ENCODE measurements around the gene ARHGAP12. TPM values are rescaled to one million over a fixed set of nuclear protein-coding genes. Genes with fewer than 3 reads are reported as not detected.

Gene ARHGAP12
- total RNA-seq, 1 experiment from 2014 or later, result 39.5 TPM

DNA sequence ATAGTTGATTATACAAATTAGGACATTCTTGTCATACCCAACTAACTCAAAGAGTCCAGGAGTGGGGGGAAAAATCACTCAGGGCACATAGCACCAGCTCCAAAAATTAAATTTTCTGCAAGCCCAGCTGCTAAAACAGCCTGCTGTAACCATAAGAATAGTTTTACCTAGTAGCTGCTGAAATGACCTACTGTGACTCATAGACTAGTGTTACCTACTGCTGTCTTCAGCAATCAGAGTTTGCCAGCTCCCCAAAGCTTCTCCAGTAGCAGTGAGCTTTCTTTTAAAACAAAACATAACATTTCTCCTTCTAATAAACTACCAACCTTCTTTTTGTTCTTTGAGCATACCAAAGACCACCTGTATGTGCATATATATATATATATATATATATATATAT lies 4.2 kb upstream of the ARHGAP12 start (continued):
- no peak for TF ChIP-seq CREB1 (CRISPR knock-in tag; IDR thresholded peaks at IDR 0.05)
- TF ChIP-seq, protein P1, sequence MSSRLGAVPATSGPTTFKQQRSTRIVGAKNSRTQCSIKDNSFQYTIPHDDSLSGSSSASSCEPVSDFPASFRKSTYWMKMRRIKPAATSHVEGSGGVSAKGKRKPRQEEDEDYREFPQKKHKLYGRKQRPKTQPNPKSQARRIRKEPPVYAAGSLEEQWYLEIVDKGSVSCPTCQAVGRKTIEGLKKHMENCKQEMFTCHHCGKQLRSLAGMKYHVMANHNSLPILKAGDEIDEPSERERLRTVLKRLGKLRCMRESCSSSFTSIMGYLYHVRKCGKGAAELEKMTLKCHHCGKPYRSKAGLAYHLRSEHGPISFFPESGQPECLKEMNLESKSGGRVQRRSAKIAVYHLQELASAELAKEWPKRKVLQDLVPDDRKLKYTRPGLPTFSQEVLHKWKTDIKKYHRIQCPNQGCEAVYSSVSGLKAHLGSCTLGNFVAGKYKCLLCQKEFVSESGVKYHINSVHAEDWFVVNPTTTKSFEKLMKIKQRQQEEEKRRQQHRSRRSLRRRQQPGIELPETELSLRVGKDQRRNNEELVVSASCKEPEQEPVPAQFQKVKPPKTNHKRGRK (CRISPR knock-in tag; IDR thresholded peaks at IDR 0.05; ENCODE audit: borderline replicate concordance), result no peak
- TF ChIP-seq, protein P2, sequence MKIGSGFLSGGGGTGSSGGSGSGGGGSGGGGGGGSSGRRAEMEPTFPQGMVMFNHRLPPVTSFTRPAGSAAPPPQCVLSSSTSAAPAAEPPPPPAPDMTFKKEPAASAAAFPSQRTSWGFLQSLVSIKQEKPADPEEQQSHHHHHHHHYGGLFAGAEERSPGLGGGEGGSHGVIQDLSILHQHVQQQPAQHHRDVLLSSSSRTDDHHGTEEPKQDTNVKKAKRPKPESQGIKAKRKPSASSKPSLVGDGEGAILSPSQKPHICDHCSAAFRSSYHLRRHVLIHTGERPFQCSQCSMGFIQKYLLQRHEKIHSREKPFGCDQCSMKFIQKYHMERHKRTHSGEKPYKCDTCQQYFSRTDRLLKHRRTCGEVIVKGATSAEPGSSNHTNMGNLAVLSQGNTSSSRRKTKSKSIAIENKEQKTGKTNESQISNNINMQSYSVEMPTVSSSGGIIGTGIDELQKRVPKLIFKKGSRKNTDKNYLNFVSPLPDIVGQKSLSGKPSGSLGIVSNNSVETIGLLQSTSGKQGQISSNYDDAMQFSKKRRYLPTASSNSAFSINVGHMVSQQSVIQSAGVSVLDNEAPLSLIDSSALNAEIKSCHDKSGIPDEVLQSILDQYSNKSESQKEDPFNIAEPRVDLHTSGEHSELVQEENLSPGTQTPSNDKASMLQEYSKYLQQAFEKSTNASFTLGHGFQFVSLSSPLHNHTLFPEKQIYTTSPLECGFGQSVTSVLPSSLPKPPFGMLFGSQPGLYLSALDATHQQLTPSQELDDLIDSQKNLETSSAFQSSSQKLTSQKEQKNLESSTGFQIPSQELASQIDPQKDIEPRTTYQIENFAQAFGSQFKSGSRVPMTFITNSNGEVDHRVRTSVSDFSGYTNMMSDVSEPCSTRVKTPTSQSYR (CRISPR knock-in tag; IDR thresholded peaks at IDR 0.05), result no peak
- no peak for TF ChIP-seq PREB (CRISPR knock-in tag; IDR thresholded peaks at IDR 0.05; ENCODE audit: borderline replicate concordance)
- TF ChIP-seq ZNF671 (CRISPR knock-in tag; IDR thresholded peaks at IDR 0.05), result no peak

- DNase-seq (ENCODE audit: low spot score) (no peak), ATAC-seq (no peak)
- Mint-ChIP-seq H3K27me3 (ENCODE audit: low read depth) (no peaks in the 10 kb centered on the region), H3K9me3 (no peaks in the 10 kb centered on the region), H3K36me3 (no peaks in the 10 kb centered on the region), H3K4me1 (peaks cover 29% of the 10 kb centered on the region), H3K4me3 (no peak overlapping the region), H3K27ac (no peak overlapping the region)
- POLR2A ChIA-PET, result interaction anchor here (0.7 kb wide), 1 partner anchor 336 kb away, joined by 3 read pairs; no protein-coding TSS in a partner anchor
- CTCF ChIA-PET, result no interaction called here
- TF ChIP-seq PRRX2 (CRISPR knock-in tag; IDR thresholded peaks at IDR 0.05) (no peak), PRDM15 (CRISPR knock-in tag; IDR thresholded peaks at IDR 0.05) (no peak), NR3C1 (CRISPR knock-in tag; conservative IDR thresholded peaks at IDR 0.05; ENCODE audit: low read depth) (no peak), FOXK1 (CRISPR knock-in tag; IDR thresholded peaks at IDR 0.05) (no peak), JAZF1 (CRISPR knock-in tag; IDR thresholded peaks at IDR 0.05) (no peak), TEAD4 (CRISPR knock-in tag; IDR thresholded peaks at IDR 0.05) (no peak), USF2 (CRISPR knock-in tag; IDR thresholded peaks at IDR 0.05) (no peak), FOXJ3 (CRISPR knock-in tag; IDR thresholded peaks at IDR 0.05; ENCODE audit: borderline replicate concordance) (no peak), SMAD4 (CRISPR knock-in tag; IDR thresholded peaks at IDR 0.05) (no peak), ZBTB21 (CRISPR knock-in tag; IDR thresholded peaks at IDR 0.05; ENCODE audit: borderline replicate concordance) (no peak), ZNF219 (CRISPR knock-in tag; IDR thresholded peaks at IDR 0.05; ENCODE audit: borderline replicate concordance) (no peak)
- TF ChIP-seq, protein P2 (CRISPR knock-in tag; IDR thresholded peaks at IDR 0.05), result no peak
- TF ChIP-seq, protein P3, sequence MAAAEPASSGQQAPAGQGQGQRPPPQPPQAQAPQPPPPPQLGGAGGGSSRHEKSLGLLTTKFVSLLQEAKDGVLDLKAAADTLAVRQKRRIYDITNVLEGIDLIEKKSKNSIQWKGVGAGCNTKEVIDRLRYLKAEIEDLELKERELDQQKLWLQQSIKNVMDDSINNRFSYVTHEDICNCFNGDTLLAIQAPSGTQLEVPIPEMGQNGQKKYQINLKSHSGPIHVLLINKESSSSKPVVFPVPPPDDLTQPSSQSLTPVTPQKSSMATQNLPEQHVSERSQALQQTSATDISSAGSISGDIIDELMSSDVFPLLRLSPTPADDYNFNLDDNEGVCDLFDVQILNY (CRISPR knock-in tag; IDR thresholded peaks at IDR 0.05), result no peak
- TF ChIP-seq, protein P4, sequence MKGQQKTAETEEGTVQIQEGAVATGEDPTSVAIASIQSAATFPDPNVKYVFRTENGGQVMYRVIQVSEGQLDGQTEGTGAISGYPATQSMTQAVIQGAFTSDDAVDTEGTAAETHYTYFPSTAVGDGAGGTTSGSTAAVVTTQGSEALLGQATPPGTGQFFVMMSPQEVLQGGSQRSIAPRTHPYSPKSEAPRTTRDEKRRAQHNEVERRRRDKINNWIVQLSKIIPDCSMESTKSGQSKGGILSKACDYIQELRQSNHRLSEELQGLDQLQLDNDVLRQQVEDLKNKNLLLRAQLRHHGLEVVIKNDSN (CRISPR knock-in tag; IDR thresholded peaks at IDR 0.05), result no peak
- TF ChIP-seq, protein P5, sequence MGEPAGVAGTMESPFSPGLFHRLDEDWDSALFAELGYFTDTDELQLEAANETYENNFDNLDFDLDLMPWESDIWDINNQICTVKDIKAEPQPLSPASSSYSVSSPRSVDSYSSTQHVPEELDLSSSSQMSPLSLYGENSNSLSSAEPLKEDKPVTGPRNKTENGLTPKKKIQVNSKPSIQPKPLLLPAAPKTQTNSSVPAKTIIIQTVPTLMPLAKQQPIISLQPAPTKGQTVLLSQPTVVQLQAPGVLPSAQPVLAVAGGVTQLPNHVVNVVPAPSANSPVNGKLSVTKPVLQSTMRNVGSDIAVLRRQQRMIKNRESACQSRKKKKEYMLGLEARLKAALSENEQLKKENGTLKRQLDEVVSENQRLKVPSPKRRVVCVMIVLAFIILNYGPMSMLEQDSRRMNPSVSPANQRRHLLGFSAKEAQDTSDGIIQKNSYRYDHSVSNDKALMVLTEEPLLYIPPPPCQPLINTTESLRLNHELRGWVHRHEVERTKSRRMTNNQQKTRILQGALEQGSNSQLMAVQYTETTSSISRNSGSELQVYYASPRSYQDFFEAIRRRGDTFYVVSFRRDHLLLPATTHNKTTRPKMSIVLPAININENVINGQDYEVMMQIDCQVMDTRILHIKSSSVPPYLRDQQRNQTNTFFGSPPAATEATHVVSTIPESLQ (CRISPR knock-in tag; IDR thresholded peaks at IDR 0.05), result no peak
Measured at GRCh38 chr10:31930856-31931255, 2.2 kb upstream of the ARHGAP12 start.
